CD14-positive monocyte (primary cell): ENCODE measurements around the gene RPTOR. TPM values are rescaled to one million over a fixed set of nuclear protein-coding genes. Genes with fewer than 3 reads are reported as not detected.

Source experiments
- DNase-seq, 3 donors: peaks; one replicate each; pipeline ENCODE4 v3.0.0-alpha.2; 2011 to 2022
- H2AFZ ChIP-seq: 2 replicates; pipeline ENCODE4 v1.6.0; 2012; ENCODE audit warnings: mild to moderate bottlenecking, low read depth, low read length, inconsistent platforms; ENCODE audit not compliant: insufficient read depth, poor library complexity, severe bottlenecking
- H3K27ac ChIP-seq, 2 donors: 1 replicate in 1 of 2; 2 replicates in 1 of 2; pipeline ENCODE4 v1.5.1; 2012 to 2013; ENCODE audit warnings: low read length in 2 of 2, control low read depth in 1 of 2, inconsistent platforms in 1 of 2, low read depth in 1 of 2, mild to moderate bottlenecking in 1 of 2
- H3K27me3 ChIP-seq, 2 donors: one replicate each; pipeline versions ENCODE4 v1.6.0 to v1.6.1; 2011 to 2013; ENCODE audit warnings: low read length in 2 of 2; ENCODE audit not compliant: control insufficient read depth in 2 of 2, insufficient read depth in 2 of 2
- H3K36me3 ChIP-seq, 2 donors: replicated peaks in 1 of 2; 1 replicate in 1 of 2; 2 replicates in 1 of 2; pipeline versions ENCODE4 v1.5.1 to v1.6.1; 2012 to 2013; ENCODE audit warnings: low read length in 2 of 2, control low read depth in 1 of 2, inconsistent platforms in 1 of 2, mild to moderate bottlenecking in 1 of 2; ENCODE audit not compliant: insufficient read depth in 2 of 2, control insufficient read depth in 1 of 2
- H3K4me1 ChIP-seq, 2 donors: 1 replicate in 1 of 2; 2 replicates in 1 of 2; pipeline versions ENCODE4 v1.5.1 to v1.6.1; 2012 to 2013; ENCODE audit warnings: low read length in 2 of 2, control low read depth in 1 of 2, inconsistent platforms in 1 of 2, mild to moderate bottlenecking in 1 of 2, moderate library complexity in 1 of 2; ENCODE audit not compliant: insufficient read depth in 2 of 2, control insufficient read depth in 1 of 2
- H3K4me2 ChIP-seq: replicated peaks from 2 replicates; pipeline ENCODE3; 2012; ENCODE audit warnings: low read length, moderate library complexity, mild to moderate bottlenecking; ENCODE audit not compliant: poor library complexity, severe bottlenecking; ENCODE audit errors: extremely low read depth
- H3K4me3 ChIP-seq, 3 experiments: fragments of 200-600 bp in 1 of 3; sonication (generic) in 1 of 3; replicated peaks in 1 of 3; 1 replicate in 2 of 3; 2 replicates in 1 of 3; pipeline ENCODE4 v1.5.1; 2011 to 2013; ENCODE audit warnings: low read length in 3 of 3, mild to moderate bottlenecking in 3 of 3, control low read depth in 2 of 3, low read depth in 2 of 3, inconsistent platforms in 1 of 3, moderate library complexity in 1 of 3
- H3K79me2 ChIP-seq: 2 replicates; pipeline ENCODE4 v1.6.0; 2012; ENCODE audit warnings: mild to moderate bottlenecking, control low read depth, inconsistent platforms, low read length, moderate library complexity; ENCODE audit not compliant: insufficient read depth
- H3K9ac ChIP-seq: 2 replicates; pipeline ENCODE4 v1.6.0; 2017; ENCODE audit warnings: low read length, mild to moderate bottlenecking; ENCODE audit not compliant: insufficient read depth, poor library complexity, severe bottlenecking
- H3K9me3 ChIP-seq, 2 donors: replicated peaks in 1 of 2; 1 replicate in 1 of 2; 2 replicates in 1 of 2; pipeline versions ENCODE4 v1.5.1 to v1.6.1; 2012 to 2013; ENCODE audit warnings: low read length in 2 of 2, control low read depth in 1 of 2; ENCODE audit not compliant: control insufficient read depth in 1 of 2, insufficient read depth in 1 of 2
- H4K20me1 ChIP-seq: 2 replicates; pipeline ENCODE4 v1.6.0; 2012; ENCODE audit warnings: mild to moderate bottlenecking, low read length, control low read depth, moderate library complexity; ENCODE audit not compliant: insufficient read depth
- H3K27ac Mint-ChIP-seq, 7 donors: one replicate each; pipeline ENCODE4 v1.8.0; 2020; ENCODE audit warnings: mild to moderate bottlenecking in 7 of 7, mixed read lengths in 7 of 7, moderate library complexity in 6 of 7, inconsistent platforms in 2 of 7
- H3K27me3 Mint-ChIP-seq, 3 donors: one replicate each; pipeline ENCODE4 v1.8.0; 2021 to 2022; ENCODE audit warnings: low read depth in 3 of 3, mild to moderate bottlenecking in 3 of 3, mixed read lengths in 3 of 3, moderate library complexity in 3 of 3, inconsistent platforms in 1 of 3
- H3K36me3 Mint-ChIP-seq, 2 donors: one replicate each; pipeline ENCODE4 v1.8.0; 2020; ENCODE audit warnings: mixed read lengths in 2 of 2, inconsistent platforms in 1 of 2, mild to moderate bottlenecking in 1 of 2
- H3K4me1 Mint-ChIP-seq: one replicate; pipeline ENCODE4 v1.8.0; 2020; ENCODE audit warnings: mild to moderate bottlenecking, mixed read lengths
- H3K4me3 Mint-ChIP-seq, 2 donors: one replicate each; pipeline ENCODE4 v1.8.0; 2020; ENCODE audit warnings: mild to moderate bottlenecking in 2 of 2, mixed read lengths in 2 of 2, moderate library complexity in 1 of 2
- H3K9me3 Mint-ChIP-seq, 7 donors: one replicate each; pipeline ENCODE4 v1.8.0; 2020 to 2022; ENCODE audit warnings: mixed read lengths in 7 of 7, mild to moderate bottlenecking in 6 of 7, moderate library complexity in 6 of 7, inconsistent platforms in 2 of 7
- CTCF ChIP-seq: fragments of 200-600 bp; IDR thresholded peaks from one replicate; pipeline ENCODE4 v1.8.0; 2022; ENCODE audit warnings: antibody characterized with exemption, mild to moderate bottlenecking
- WGBS: methylation state at CpG from one replicate; pipeline ENCODE4 v1.1.5; 2013; ENCODE audit warnings: missing lambda C conversion rate; ENCODE audit not compliant: insufficient coverage; 5-methylcytosine and 5-hydroxymethylcytosine counted together
- intact Hi-C, 2 donors: fragments of 100-400 bp; cut with micrococcal nuclease; formaldehyde crosslinking; loops; one replicate each; pipeline versions ENCODE4 v1.15.0 to v1.15.1; 2023
- polyA plus RNA-seq, 3 donors: library from polyadenylated mRNA; depleted of rRNA in 1 of 3; unstranded in 2 of 3; stranded (reverse) in 1 of 3; fragments of 300-500 nt in 2 of 3; fragments of >200 nt in 1 of 3; fragmentation: Illumina TruSeq in 2 of 3; gene quantifications; 1 replicate in 2 of 3; 2 replicates in 1 of 3; pipeline ENCODE4 v1.2.3, GENCODE V29; 2012 to 2021

The RPTOR gene
- polyA plus RNA-seq, 3 donors: 1.1 to 8.7 (median 2.6) TPM

- Histone ChIP-seq H3K9me3 (no peaks in the 10 kb centered on the region), H4K20me1 (peaks cover 8% of the 10 kb centered on the region), H3K4me1 (no peaks in the 10 kb centered on the region), H3K27ac (no peak overlapping the region), H2AFZ (no peak overlapping the region), H3K36me3 (peaks cover 0 to 16% of the 10 kb centered on the region in 2 donors), H3K4me2 (no peak overlapping the region), H3K27me3 (no peaks in the 10 kb centered on the region), H3K79me2 (no peaks in the 10 kb centered on the region), H3K9ac (no peak overlapping the region), H3K4me3 (no peak overlapping the region)
- intact Hi-C loops: no loop called here
- TF ChIP-seq CTCF: no peak
- no peaks in the 10 kb centered on the region for H3K9me3 Mint-ChIP-seq
- no peak overlapping the region for H3K27ac Mint-ChIP-seq
- DNase-seq: no peak
- WGBS: 98% methylated on average over 6 of the region's 9 CpGs
- peaks cover 21 to 29% of the 10 kb centered on the region in 2 donors for H3K36me3 Mint-ChIP-seq
- no peaks in the 10 kb centered on the region for H3K27me3 Mint-ChIP-seq
- H3K4me1 Mint-ChIP-seq: peaks cover 1% of the 10 kb centered on the region
- no peak overlapping the region for H3K4me3 Mint-ChIP-seq
Measured at GRCh38 chr17:80687839-80688238, 143.2 kb downstream of the RPTOR start.

GRCh38 chr17:80689129-80689619 is 144.5 kb downstream of the RPTOR start:
- no peaks in the 10 kb centered on the region for H3K9me3 ChIP-seq
- WGBS: 95% methylated on average over 4 of the region's 13 CpGs
- TF ChIP-seq CTCF: no peak
- no peak for DNase-seq
- Mint-ChIP-seq H3K4me3 (no peak overlapping the region), H3K9me3 (no peaks in the 10 kb centered on the region), H3K4me1 (peaks cover 1% of the 10 kb centered on the region), H3K27me3 (no peaks in the 10 kb centered on the region), H3K36me3 (peaks cover 10 to 20% of the 10 kb centered on the region in 2 donors), H3K27ac (no peak overlapping the region)
- H3K4me3 ChIP-seq: no peak overlapping the region
- H3K9ac ChIP-seq: no peak overlapping the region
- no peaks in the 10 kb centered on the region for H3K27me3 ChIP-seq
- peaks cover 0 to 16% of the 10 kb centered on the region in 2 donors for H3K36me3 ChIP-seq
- H4K20me1 ChIP-seq: peaks cover 8% of the 10 kb centered on the region
- H3K79me2 ChIP-seq: peaks cover 9% of the 10 kb centered on the region
- intact Hi-C loops: no loop called here
- H3K4me2 ChIP-seq: no peak overlapping the region
- no peak overlapping the region for H3K27ac ChIP-seq
- H2AFZ ChIP-seq: no peak overlapping the region
- no peaks in the 10 kb centered on the region for H3K4me1 ChIP-seq
